Thyroid gland (tissue), 4 donors: ENCODE results near the gene OR10P1.

Source experiments
- POLR2A ChIP-seq, 2 donors: fragments of 450-650 bp; IDR thresholded peaks; one replicate each; pipeline ENCODE4 v1.6.1; 2017; ENCODE audit warnings: antibody characterized with exemption in 2 of 2, mild to moderate bottlenecking in 2 of 2, moderate library complexity in 1 of 2
- TF ChIP-seq, protein P1 (sequence below), 6 experiments: fragments of 200-600 bp in 3 of 6; fragments of 450-650 bp in 3 of 6; sonication (generic) in 3 of 6; IDR thresholded peaks; one replicate each; pipeline ENCODE4 v1.5.1; 2016 to 2019; ENCODE audit warnings: antibody characterized with exemption in 6 of 6, mild to moderate bottlenecking in 2 of 6, inconsistent platforms in 1 of 6, moderate library complexity in 1 of 6

DNA sequence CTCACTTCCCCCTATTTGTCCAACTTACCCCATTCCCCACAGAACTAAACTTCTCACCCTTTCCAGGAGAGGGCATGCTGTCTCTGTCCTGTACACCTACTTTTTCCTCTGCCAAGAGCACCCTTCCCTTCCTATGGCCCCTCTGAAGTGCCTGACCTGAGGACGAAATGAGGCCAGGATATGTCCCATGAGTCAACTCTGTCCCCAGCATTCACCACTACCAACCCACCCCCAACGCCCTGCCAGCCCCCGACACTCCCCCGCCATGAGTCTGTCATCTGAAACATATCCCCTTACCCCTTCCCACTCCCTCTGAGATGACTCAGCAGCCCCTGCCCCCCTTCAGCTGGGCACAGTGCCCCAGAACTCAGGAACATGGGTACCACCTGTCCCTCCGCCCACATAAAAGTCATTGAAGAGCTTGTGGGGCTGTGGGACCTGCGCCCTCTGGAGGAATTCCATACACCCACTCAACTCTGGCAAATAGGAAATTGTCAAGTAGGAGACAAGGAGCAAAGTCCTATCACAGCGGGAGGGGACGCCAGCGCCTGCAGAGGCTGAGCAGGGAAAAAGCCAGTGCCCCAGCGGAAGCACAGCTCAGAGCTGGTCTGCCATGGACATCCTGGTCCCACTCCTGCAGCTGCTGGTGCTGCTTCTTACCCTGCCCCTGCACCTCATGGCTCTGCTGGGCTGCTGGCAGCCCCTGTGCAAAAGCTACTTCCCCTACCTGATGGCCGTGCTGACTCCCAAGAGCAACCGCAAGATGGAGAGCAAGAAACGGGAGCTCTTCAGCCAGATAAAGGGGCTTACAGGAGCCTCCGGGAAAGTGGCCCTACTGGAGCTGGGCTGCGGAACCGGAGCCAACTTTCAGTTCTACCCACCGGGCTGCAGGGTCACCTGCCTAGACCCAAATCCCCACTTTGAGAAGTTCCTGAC is 44.7 kb downstream of the OR10P1 start:
- TF ChIP-seq POLR2A (IDR thresholded peaks at IDR 0.05) = no peak
- TF ChIP-seq, protein P1, sequence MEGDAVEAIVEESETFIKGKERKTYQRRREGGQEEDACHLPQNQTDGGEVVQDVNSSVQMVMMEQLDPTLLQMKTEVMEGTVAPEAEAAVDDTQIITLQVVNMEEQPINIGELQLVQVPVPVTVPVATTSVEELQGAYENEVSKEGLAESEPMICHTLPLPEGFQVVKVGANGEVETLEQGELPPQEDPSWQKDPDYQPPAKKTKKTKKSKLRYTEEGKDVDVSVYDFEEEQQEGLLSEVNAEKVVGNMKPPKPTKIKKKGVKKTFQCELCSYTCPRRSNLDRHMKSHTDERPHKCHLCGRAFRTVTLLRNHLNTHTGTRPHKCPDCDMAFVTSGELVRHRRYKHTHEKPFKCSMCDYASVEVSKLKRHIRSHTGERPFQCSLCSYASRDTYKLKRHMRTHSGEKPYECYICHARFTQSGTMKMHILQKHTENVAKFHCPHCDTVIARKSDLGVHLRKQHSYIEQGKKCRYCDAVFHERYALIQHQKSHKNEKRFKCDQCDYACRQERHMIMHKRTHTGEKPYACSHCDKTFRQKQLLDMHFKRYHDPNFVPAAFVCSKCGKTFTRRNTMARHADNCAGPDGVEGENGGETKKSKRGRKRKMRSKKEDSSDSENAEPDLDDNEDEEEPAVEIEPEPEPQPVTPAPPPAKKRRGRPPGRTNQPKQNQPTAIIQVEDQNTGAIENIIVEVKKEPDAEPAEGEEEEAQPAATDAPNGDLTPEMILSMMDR (IDR thresholded peaks at IDR 0.05) = peak in 4 of 6 experiments; percentile 24 to 30 (median 28)
